GM11168 (cell line): ENCODE measurements around the gene TK1.
"Not testable (repeated sequence)": the region's sequence is repeated elsewhere in the genome, so short reads cannot be mapped to it uniquely, and the experiment has no call there.

Experiments
- in situ Hi-C: fragments of 300-500 bp; cut with MboI; formaldehyde crosslinking; loops from one replicate; pipeline ENCODE4 v1.12.0; 2022; ENCODE audit warnings: low sequenced_read_pairs; ENCODE audit not compliant: unreplicated experiment

TK1 gene, protein sequence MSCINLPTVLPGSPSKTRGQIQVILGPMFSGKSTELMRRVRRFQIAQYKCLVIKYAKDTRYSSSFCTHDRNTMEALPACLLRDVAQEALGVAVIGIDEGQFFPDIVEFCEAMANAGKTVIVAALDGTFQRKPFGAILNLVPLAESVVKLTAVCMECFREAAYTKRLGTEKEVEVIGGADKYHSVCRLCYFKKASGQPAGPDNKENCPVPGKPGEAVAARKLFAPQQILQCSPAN

DNA sequence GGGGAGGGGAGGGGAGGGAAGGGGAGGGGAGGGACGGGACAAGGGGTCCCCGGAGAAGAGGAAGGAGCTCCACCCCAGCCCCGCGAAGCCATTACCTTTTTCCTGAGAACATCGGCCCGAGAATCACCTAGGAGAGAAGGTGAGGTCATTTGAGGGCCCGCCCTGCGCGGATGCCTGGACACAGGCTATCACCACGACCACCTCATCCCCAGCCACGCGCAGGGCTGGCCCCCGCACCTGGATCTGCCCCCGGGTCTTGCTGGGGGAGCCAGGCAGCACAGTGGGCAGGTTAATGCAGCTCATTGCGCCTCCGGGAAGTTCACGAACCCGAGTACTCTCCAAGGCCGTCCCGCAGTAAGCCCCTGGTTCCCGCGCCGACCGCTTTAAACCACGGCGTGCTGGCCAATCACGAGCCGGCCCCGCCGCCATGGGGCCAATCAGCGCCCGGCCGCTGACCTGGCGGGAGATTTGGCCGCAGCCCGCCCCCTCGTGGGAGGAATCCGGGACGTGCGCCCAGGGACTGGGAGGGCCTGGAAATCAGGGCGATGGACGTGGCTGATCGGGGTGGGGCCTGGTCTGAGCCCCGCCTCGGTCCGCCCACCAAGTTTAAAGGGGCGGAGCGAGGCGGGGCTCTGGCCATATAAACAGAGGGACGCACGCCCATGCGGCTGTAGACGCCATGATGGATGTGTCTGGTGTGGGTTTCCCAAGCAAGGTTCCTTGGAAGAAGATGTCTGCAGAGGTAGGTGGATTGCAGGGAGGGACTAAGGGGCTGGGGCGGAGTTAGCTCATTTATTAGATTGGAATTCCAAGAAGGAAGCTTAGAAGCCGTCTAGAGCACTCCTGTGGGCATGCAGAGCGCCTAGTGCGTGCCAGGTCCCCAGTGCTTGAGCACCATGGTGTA, at the start of gene TK1, which contains the start of gene AFMID:
TK1 (minus strand) TSS at position 361 of the 904 bp plus-strand sequence; CDS start at position 303, 58 bp downstream.
AFMID (plus strand) TSS at position 671 of the 904 bp plus-strand sequence; CDS start at position 680, 9 bp downstream.
- in situ Hi-C loops = no loop called here

GRCh38 chr17:78235885-78236284, 49.0 kb upstream of the TK1 start:
- in situ Hi-C loops = no loop called here

GRCh38 chr17:78235022-78235421, 48.2 kb upstream of the TK1 start:
- in situ Hi-C loops = not testable (repeated sequence)

DNA sequence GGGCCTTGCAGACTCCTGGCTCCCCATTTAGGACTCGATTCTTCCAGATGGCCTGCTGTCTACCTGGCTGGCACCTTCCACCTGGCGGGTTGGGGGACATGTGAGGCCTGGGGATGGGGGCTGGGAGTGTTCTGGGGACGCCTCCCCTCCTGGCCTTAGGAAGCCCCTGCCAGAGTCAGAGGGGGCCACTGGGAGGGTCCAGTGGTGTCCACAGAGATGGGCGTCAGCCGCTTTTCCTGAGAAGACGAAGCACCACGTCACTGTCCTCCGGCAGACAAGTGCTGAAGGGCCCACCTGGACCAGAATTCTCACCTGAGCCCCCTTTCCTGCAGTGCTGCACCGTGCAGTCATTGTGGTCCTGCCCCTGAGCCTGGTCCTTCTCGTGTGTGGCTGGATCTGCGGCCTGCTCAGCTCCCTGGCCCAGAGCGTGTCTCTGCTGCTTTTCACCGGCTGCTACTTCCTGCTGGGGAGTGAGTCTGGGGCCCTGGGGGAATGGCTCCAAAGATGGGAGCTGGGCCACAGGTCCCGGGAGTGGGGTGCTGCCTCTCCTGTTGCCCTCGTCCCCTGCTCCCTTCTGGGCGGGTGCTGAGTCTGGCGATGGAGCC, 47.5 kb upstream of the TK1 start:
- in situ Hi-C loops = no loop called here

DNA sequence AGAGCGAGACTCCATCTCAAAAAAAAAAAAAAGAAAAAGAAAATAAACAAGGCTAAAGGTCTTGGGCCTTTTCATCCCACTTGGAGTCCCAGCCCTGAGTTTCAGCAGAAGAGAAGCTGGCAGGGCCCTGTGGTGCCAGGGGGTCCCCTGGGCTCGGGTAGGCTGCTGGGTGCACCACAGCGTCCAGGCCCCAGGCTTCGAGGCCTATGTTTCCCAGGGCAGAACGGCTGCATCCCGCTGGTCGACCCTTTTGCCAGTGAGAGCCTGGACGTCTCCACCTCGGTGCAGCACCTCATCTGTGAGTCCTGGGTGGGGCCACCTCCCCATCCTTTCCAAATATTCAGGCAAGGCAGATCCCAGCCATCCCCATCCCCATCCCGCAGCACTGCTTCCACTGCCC, 46.8 kb upstream of the TK1 start:
- in situ Hi-C loops = no loop called here

- in situ Hi-C loops = no loop called here
Measured at GRCh38 chr17:78232859-78233173, 46.0 kb upstream of the TK1 start.

DNA sequence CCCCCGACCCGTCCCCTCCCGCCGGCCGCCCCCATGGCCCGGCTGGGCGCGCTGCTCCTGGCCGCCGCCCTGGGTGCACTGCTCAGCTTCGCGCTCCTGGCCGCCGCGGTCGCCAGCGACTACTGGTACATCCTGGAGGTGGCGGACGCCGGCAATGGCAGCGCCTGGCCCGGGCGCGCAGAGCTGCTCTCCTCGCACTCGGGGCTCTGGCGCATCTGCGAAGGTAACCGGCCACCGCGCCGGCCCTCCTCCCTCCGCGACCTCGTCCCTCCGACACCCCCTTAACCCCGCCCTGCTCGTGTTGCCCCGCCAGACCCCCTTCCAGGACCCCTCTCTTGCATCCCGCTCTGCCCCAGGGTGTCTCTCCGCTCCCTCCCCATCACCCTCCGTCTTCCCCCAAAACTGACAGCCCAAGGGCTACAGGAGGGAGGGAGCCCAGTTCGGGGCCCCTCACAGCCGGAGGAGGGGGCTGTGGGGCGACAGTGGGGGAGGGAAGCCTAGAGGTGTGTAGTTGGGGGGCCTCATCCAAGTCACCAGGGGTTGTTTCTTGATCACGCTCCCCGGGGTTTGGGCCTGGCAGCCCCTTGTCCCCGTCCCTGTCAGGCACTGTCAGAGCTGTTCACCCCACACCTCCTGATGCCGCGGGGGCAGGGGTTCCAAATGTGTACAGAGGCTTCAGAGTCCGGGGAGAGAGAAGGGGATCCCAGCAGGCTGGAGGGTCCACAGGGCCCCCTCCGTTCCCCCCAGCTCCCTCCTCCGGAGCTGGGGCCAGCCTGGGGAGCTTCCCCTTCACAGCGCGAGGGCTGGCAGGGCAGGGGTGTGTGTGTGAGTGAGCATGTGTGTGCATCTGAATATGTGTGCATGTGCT, 45.4 kb upstream of the TK1 start:
- in situ Hi-C loops = no loop called here

- in situ Hi-C loops = no loop called here
Measured at GRCh38 chr17:78230996-78231935, 44.4 kb upstream of the TK1 start, which contains the start of gene TMEM235. TMEM235 (plus strand) TSS chr17:78231631; CDS start chr17:78232024, 393 bp downstream.

DNA sequence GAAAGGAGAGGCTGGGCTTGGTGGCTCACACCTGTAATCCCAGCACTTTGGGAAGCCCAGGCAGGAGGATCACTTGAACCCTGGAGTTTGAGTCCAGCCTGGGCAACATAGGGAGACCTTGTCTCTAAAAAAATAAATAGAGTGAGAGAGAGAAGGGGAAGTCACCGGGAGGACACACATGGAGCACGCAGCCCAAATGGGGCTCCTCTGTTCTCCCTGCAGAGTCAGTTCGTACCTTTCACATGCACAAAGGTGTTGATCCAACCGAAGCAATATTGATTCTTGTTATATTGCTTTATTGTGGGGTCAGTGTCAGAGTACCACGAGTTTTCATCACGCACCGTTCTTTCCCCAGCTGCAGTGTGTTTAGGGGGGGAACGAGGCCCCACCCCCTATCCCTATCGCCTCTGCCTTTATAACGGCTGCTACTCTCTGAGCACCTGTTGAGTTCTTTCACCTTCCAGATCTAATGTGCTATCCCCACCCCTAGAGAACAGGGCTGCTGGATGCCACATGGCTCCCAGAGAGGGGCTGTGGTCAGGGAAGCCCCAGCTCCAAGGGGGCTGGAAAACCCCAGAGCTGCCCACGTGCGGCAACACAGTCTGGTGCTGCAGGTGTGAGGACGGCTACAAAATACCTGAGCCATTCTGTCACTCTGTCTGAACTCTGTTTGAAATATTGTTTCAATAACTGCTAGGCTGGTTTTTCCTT, 43.6 kb upstream of the TK1 start:
- in situ Hi-C loops = no loop called here

GRCh38 chr17:78228176-78228575, 41.3 kb upstream of the TK1 start:
- in situ Hi-C loops = no loop called here

- in situ Hi-C loops = no loop called here
Measured at GRCh38 chr17:78227455-78227916, 40.6 kb upstream of the TK1 start.

DNA sequence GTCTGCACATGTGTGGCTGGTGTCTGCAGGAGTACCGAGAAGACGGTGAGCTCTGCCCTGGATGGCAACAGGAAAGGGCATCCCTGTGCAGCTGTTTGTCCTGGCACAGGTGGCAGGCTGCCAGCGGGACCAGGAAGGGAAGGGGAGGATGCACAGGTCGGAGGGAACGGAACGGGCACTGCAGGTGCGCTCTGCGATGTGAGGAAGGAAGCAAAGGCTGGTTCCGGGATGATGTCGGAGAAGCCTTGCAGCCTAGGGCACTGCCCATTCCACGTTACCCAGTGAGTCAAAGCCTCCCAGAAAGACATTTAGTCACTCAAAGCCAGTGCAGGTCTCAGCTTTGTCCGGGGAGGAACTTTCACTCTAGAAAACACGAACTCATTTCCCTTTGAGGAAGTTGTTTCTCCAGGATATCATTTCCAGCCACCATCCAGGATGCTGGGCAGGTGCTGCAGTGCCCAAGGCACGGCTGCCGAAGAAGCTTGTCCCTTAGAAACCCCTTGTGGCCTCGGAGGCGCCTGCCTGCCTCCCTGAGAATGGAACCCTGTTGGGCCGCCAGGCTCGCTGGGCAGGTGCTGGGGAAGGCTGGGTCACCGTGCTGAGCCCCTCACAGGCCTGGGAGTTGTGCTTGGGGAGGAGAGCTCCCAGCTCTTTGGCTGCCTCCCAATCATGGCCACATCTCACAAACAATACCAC, 40.1 kb upstream of the TK1 start:
- in situ Hi-C loops = no loop called here

DNA sequence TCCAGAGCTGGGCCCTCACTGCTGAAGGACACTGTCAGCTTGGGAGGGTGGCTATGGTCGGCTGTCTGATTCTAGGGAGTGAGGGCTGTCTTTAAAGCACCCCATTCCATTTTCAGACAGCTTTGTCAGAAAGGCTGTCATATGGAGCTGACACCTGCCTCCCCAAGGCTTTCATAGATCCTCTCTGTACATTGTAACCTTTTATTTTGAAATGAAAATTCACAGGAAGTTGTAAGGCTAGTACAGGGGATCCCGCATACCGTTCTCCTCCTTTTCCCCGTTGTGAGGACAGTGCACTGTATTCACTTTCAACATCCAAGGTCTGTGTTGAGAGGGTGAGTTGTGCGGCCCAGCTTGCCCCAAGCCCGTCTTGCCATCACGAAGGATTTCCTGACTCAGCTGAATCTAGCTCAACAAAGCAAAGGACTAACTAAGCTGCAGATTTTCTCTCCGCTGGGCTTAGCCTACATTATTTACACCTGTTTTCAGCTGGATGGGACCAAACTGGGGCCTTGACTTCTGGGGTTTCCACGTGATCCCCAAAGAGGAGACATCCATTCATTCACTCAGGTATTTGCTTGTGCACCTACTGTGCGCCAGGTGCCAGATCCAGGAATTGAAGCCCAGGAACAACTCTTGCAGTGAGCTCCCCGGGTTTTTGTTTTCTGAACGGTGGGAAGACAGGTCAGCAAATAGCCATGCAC, 39.4 kb upstream of the TK1 start:
- in situ Hi-C loops = no loop called here

- in situ Hi-C loops = no loop called here
Measured at GRCh38 chr17:78225088-78225865, 38.4 kb upstream of the TK1 start.

DNA sequence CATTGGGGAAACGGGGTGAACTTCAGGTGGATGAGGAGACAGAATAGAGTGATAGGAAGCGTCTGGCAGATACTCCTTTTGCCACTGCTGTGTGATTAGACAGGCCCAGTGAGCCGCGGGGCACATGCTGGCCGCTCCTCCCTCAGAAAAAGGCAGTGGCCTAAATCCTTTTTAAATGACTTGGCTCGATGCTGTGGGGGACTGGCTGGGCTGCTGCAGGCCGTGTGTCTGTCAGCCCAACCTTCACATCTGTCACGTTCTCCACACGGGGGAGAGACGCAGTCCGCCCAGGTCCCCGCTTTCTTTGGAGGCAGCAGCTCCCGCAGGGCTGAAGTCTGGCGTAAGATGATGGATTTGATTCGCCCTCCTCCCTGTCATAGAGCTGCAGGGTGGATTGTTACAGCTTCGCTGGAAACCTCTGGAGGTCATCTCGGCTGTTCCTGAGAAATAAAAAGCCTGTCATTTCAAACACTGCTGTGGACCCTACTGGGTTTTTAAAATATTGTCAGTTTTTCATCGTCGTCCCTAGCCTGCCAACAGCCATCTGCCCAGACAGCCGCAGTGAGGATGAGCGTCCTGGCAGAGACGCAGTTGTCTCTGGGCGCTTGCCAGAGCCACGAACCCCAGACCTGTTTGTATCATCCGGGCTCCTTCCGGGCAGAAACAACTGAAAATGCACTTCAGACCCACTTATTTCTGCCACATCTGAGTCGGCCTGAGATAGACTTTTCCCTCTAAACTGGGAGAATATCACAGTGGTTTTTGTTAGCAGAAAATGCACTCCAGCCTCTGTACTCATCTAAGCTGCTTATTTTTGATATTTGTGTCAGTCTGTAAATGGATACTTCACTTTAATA, 37.6 kb upstream of the TK1 start:
- in situ Hi-C loops = no loop called here

DNA sequence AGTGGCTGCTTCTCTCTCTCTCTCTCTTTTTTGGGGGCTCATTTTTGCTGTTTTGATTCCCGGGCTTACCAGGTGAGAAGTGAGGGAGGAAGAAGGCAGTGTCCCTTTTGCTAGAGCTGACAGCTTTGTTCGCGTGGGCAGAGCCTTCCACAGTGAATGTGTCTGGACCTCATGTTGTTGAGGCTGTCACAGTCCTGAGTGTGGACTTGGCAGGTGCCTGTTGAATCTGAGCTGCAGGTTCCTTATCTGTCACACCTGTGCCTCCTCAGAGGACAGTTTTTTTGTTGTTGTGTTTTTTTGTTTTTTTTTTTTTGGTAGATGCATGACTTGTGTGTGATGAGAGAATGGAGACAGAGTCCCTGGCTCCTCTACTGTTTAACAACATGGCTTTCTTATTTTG, 36.9 kb upstream of the TK1 start:
- in situ Hi-C loops = no loop called here
